GM23338 (cell line): Measurements from ENCODE around the gene PELI1. TPM values are rescaled to one million over a fixed set of nuclear protein-coding genes. Genes with fewer than 3 reads are reported as not detected.

ENCODE experiments used
- ATAC-seq: fragments of 200-7000 bp; cut with Tn5 transposase; 3 replicates; pipeline ENCODE4 v1.9.1; 2020
- DNase-seq: peaks from one replicate; pipeline ENCODE4 v3.0.0-alpha.2; 2015; ENCODE audit warnings: low spot score
- H2AFZ ChIP-seq: fragments of 200-600 bp; sonication (generic); 2 replicates; pipeline ENCODE4 v1.8.0; 2016; ENCODE audit warnings: antibody characterized with exemption, mild to moderate bottlenecking, moderate library complexity
- H3F3A ChIP-seq: fragments of 200-600 bp; sonication (generic); replicated peaks from 2 replicates; pipeline ENCODE4 v1.8.0; 2017; ENCODE audit warnings: antibody characterized with exemption, mixed run types, low read depth
- H3K27ac ChIP-seq: fragments of 200-600 bp; sonication (generic); 2 replicates; pipeline ENCODE4 v1.6.1; 2016; ENCODE audit warnings: low read depth
- H3K27me3 ChIP-seq: fragments of 200-600 bp; sonication (generic); 2 replicates; pipeline ENCODE4 v1.8.0; 2016; ENCODE audit warnings: mild to moderate bottlenecking, mixed run types, moderate library complexity; ENCODE audit not compliant: insufficient read depth
- H3K36me3 ChIP-seq: fragments of 200-600 bp; sonication (generic); 2 replicates; pipeline ENCODE4 v1.8.0; 2016; ENCODE audit warnings: mild to moderate bottlenecking; ENCODE audit not compliant: insufficient read depth
- H3K4me1 ChIP-seq: fragments of 200-600 bp; sonication (generic); 2 replicates; pipeline ENCODE4 v1.8.0; 2016; ENCODE audit warnings: mild to moderate bottlenecking, moderate library complexity; ENCODE audit not compliant: insufficient read depth
- H3K4me2 ChIP-seq: fragments of 200-600 bp; sonication (generic); 2 replicates; pipeline ENCODE4 v1.7.1; 2017; ENCODE audit warnings: mixed run types
- H3K4me3 ChIP-seq: fragments of 200-600 bp; sonication (generic); 2 replicates; pipeline ENCODE4 v1.6.1; 2016; ENCODE audit warnings: mixed run types
- H3K79me2 ChIP-seq: fragments of 200-600 bp; sonication (generic); replicated peaks from 2 replicates; pipeline ENCODE4 v1.8.0; 2017; ENCODE audit warnings: mild to moderate bottlenecking; ENCODE audit not compliant: insufficient read depth
- H3K9me2 ChIP-seq: fragments of 200-600 bp; sonication (generic); 2 replicates; pipeline ENCODE4 v1.8.0; 2017; ENCODE audit not compliant: insufficient read depth
- H4K20me1 ChIP-seq: fragments of 200-600 bp; sonication (generic); replicated peaks from 2 replicates; pipeline ENCODE4 v1.8.0; 2017; ENCODE audit warnings: mild to moderate bottlenecking; ENCODE audit not compliant: insufficient read depth
- H3K27ac Mint-ChIP-seq: 2 replicates; pipeline ENCODE4 v1.8.0; 2020; ENCODE audit warnings: inconsistent platforms, mild to moderate bottlenecking, moderate library complexity, mixed read lengths
- H3K27me3 Mint-ChIP-seq: 3 replicates; pipeline ENCODE4 v1.8.0; 2022; ENCODE audit warnings: low read depth, mild to moderate bottlenecking, moderate library complexity, mixed read lengths, inconsistent platforms; ENCODE audit not compliant: insufficient read depth, poor library complexity
- H3K36me3 Mint-ChIP-seq: 3 replicates; pipeline ENCODE4 v1.8.0; 2021; ENCODE audit warnings: low read depth, mild to moderate bottlenecking, inconsistent platforms, moderate library complexity, mixed read lengths
- H3K4me1 Mint-ChIP-seq: 3 replicates; pipeline ENCODE4 v1.8.0; 2020; ENCODE audit warnings: mild to moderate bottlenecking, inconsistent platforms, mixed read lengths
- H3K4me3 Mint-ChIP-seq: 3 replicates; pipeline ENCODE4 v1.8.0; 2021; ENCODE audit warnings: moderate library complexity, mild to moderate bottlenecking, inconsistent platforms, mixed read lengths
- H3K9me3 Mint-ChIP-seq: 3 replicates; pipeline ENCODE4 v1.8.0; 2020; ENCODE audit warnings: moderate library complexity, mild to moderate bottlenecking, inconsistent platforms, mixed read lengths
- CREB1 ChIP-seq: fragments of 250-450 bp; sonication (Bioruptor Pico); IDR thresholded peaks from 2 replicates; pipeline ENCODE4 v1.5.0; 2020; ENCODE audit warnings: low read depth, mild to moderate bottlenecking, moderate library complexity
- CTCF ChIP-seq, 2 experiments: fragments of 200-600 bp in 1 of 2; sonication (generic) in 1 of 2; conservative IDR thresholded peaks; 2 replicates each; pipeline versions ENCODE4 v1.5.1 to v1.6.1; 2016 to 2017; ENCODE audit warnings: antibody characterized with exemption in 2 of 2, low read depth in 2 of 2, mild to moderate bottlenecking in 2 of 2, moderate library complexity in 1 of 2
- ETS1 ChIP-seq: IDR thresholded peaks from 2 replicates; pipeline ENCODE4 v1.6.1; 2016; ENCODE audit warnings: antibody characterized with exemption
- EZH2 ChIP-seq: fragments of 200-600 bp; sonication (generic); IDR thresholded peaks from one replicate; pipeline ENCODE4 v1.8.0; 2017; ENCODE audit warnings: antibody characterized with exemption, mild to moderate bottlenecking, low read depth; ENCODE audit not compliant: unreplicated experiment
- EZH2phosphoT487 ChIP-seq: fragments of 200-600 bp; sonication (generic); IDR thresholded peaks from one replicate; pipeline ENCODE4 v1.8.1; 2018; ENCODE audit warnings: antibody characterized with exemption; ENCODE audit not compliant: unreplicated experiment
- JUNB ChIP-seq: IDR thresholded peaks from one replicate; pipeline ENCODE4 v1.6.1; 2016; ENCODE audit warnings: antibody characterized with exemption; ENCODE audit not compliant: unreplicated experiment
- NANOG ChIP-seq: IDR thresholded peaks from 2 replicates; pipeline ENCODE4 v1.6.1; 2016; ENCODE audit warnings: antibody characterized with exemption, borderline replicate concordance
- POLR2AphosphoS5 ChIP-seq: IDR thresholded peaks from 2 replicates; pipeline ENCODE4 v1.6.1; 2016; ENCODE audit warnings: antibody characterized with exemption, low read depth
- REST ChIP-seq: IDR thresholded peaks from one replicate; pipeline ENCODE4 v1.6.1; 2018; ENCODE audit warnings: antibody characterized with exemption; ENCODE audit not compliant: unreplicated experiment
- STAT1 ChIP-seq: IDR thresholded peaks from one replicate; pipeline ENCODE4 v1.6.1; 2016; ENCODE audit warnings: antibody characterized with exemption; ENCODE audit not compliant: unreplicated experiment
- ZNF114 ChIP-seq: fragments of 250-450 bp; sonication (Bioruptor Pico); IDR thresholded peaks from 2 replicates; pipeline ENCODE4 v1.5.0; 2020; ENCODE audit warnings: mild to moderate bottlenecking, moderate library complexity
- ZNF331 ChIP-seq: fragments of 250-450 bp; sonication (Bioruptor Pico); IDR thresholded peaks from 2 replicates; pipeline ENCODE4 v1.5.0; 2020; ENCODE audit warnings: low read depth, mild to moderate bottlenecking, moderate library complexity
- ZNF462 ChIP-seq: fragments of 250-450 bp; sonication (Bioruptor Pico); IDR thresholded peaks from 2 replicates; pipeline ENCODE4 v1.5.0; 2020; ENCODE audit warnings: mild to moderate bottlenecking, moderate library complexity
- polyA plus RNA-seq: library from polyadenylated mRNA; unstranded; fragments of >200 nt; fragmentation: Nextera tagmentation; extraction: Ambion mirVana; gene quantifications from 2 replicates; pipeline ENCODE4 v1.2.1, GENCODE V29; 2016
- total RNA-seq: library from RNA; depleted of rRNA; stranded (reverse); fragments of >200 nt; shearing (Covaris generic); gene quantifications from 2 replicates; pipeline ENCODE4 v1.2.3, GENCODE V29; 2014

Gene PELI1
- total and polyA plus RNA-seq, 2 experiments from 2014 or later, result 32.4 to 61.8 TPM

- Mint-ChIP-seq H3K4me3 (no peak overlapping the region), H3K36me3 (peaks cover 15% of the 10 kb centered on the region; the same call in 2 of the 3 replicates), H3K27ac (no peak overlapping the region), H3K4me1 (peaks cover 40% of the 10 kb centered on the region), H3K27me3 (no peaks in the 10 kb centered on the region), H3K9me3 (no peaks in the 10 kb centered on the region)
- no peaks in the 10 kb centered on the region for H3F3A ChIP-seq
- H3K9me2 ChIP-seq, result no peaks in the 10 kb centered on the region
- H3K79me2 ChIP-seq, result peaks cover 99% of the 10 kb centered on the region
- no peaks in the 10 kb centered on the region for H3K27me3 ChIP-seq
- H4K20me1 ChIP-seq, result peaks cover 39% of the 10 kb centered on the region
- no peaks in the 10 kb centered on the region for H3K36me3 ChIP-seq
- no peak overlapping the region for H3K4me2 ChIP-seq
- DNase-seq (no peak), ATAC-seq (no peak)
- peak overlapping the region; percentile 11; the same call in 1 of the 2 replicates for H3K27ac ChIP-seq
- peaks cover 30% of the 10 kb centered on the region for H3K4me1 ChIP-seq
- H3K4me3 ChIP-seq, result no peak overlapping the region
- no peak overlapping the region for H2AFZ ChIP-seq
- TF ChIP-seq CTCF (conservative IDR thresholded peaks at IDR 0.05; ENCODE audit: low read depth in 2 of 2) (no peak), NANOG (no peak), REST (no peak), ZNF331 (CRISPR knock-in tag) (no peak), STAT1 (no peak), EZH2phosphoT487 (no peak), POLR2AphosphoS5 (no peak), CREB1 (no peak), ZNF462 (CRISPR knock-in tag) (no peak), JUNB (no peak), ETS1 (no peak), ZNF114 (no peak), EZH2 (no peak)
Observed at GRCh38 chr2:64120928-64121327, 23.3 kb downstream of the PELI1 start.
